MM.1S (cell line): ENCODE data around the gene MCHR1.

Experiments used
- CTCF ChIP-seq: fragments of 300-600 bp; sonication (generic); IDR thresholded peaks from 2 replicates; pipeline ENCODE4 v1.5.1; 2016; ENCODE audit warnings: antibody characterized with exemption, low read length, mixed read lengths
- EZH2 ChIP-seq: fragments of 300-600 bp; sonication (generic); optimal IDR thresholded peaks from 2 replicates; pipeline ENCODE3; 2017; ENCODE audit warnings: low read depth, mild to moderate bottlenecking, antibody characterized with exemption, low read length, mixed read lengths

- TF ChIP-seq CTCF (no peak), EZH2 (no peak)
These were observed 24.6 kb upstream of the MCHR1 start for GRCh38 chr22:40654522-40655167.
